Peyer's patch (tissue), 4 donors: ENCODE data around the gene JAZF1.

Experiments used
- CTCF ChIP-seq, 6 experiments: fragments of 450-650 bp in 4 of 6; fragments of 200-600 bp in 2 of 6; sonication (generic) in 1 of 6; IDR thresholded peaks; one replicate each; pipeline ENCODE4 v1.5.1; 2017 to 2019; ENCODE audit warnings: antibody characterized with exemption in 6 of 6, mild to moderate bottlenecking in 3 of 6, moderate library complexity in 1 of 6
- POLR2A ChIP-seq, 2 donors: fragments of 450-650 bp; IDR thresholded peaks; one replicate each; pipeline ENCODE4 v1.5.1; 2017; ENCODE audit warnings: antibody characterized with exemption in 2 of 2, mild to moderate bottlenecking in 2 of 2, moderate library complexity in 2 of 2

GRCh38 chr7:28024786-28025334 lies 155.7 kb downstream of the JAZF1 start:
- TF ChIP-seq CTCF (IDR thresholded peaks at IDR 0.05) (no peak), POLR2A (IDR thresholded peaks at IDR 0.05) (no peak)
